Adrenal gland (tissue), 12 donors: ENCODE data around the gene COG6. TPM values are rescaled to one million over a fixed set of nuclear protein-coding genes. Genes with fewer than 3 reads are reported as not detected.

Experiments
- DNase-seq, 7 donors: peaks; one replicate each; pipeline ENCODE4 v3.0.0-alpha.2; 2019 to 2020
- H3K27ac ChIP-seq, 5 donors: fragments of 200-600 bp; sonication (generic) in 4 of 5; 1 replicate in 3 of 5; 2 replicates in 2 of 5; pipeline versions ENCODE4 v1.5.1 to v1.8.0; 2016 to 2020; ENCODE audit warnings: mild to moderate bottlenecking in 1 of 5
- H3K27me3 ChIP-seq: fragments of 200-600 bp; 2 replicates; pipeline ENCODE4 v1.8.0; 2021
- H3K36me3 ChIP-seq, 2 donors: fragments of 200-600 bp; replicated peaks in 1 of 2; 1 replicate in 1 of 2; 2 replicates in 1 of 2; pipeline versions ENCODE4 v1.5.1 to v1.8.0; 2018 to 2022
- H3K4me1 ChIP-seq, 2 donors: fragments of 200-600 bp; replicated peaks in 1 of 2; 1 replicate in 1 of 2; 2 replicates in 1 of 2; pipeline versions ENCODE4 v1.5.1 to v1.8.0; 2018 to 2021
- H3K4me3 ChIP-seq, 4 donors: fragments of 200-600 bp; sonication (generic) in 3 of 4; one replicate each; pipeline ENCODE4 v1.5.1; 2016 to 2018
- H3K9me3 ChIP-seq, 3 donors: fragments of 200-600 bp; sonication (generic) in 1 of 3; replicated peaks in 1 of 3; 1 replicate in 2 of 3; 2 replicates in 1 of 3; pipeline versions ENCODE4 v1.5.1 to v1.8.0; 2016 to 2021
- CTCF ChIP-seq, 6 experiments: fragments of 450-650 bp in 4 of 6; fragments of 200-600 bp in 2 of 6; sonication (generic) in 1 of 6; IDR thresholded peaks; 1 replicate in 5 of 6; 2 replicates in 1 of 6; pipeline versions ENCODE4 v1.5.1 to v1.8.0; 2016 to 2021; ENCODE audit warnings: antibody characterized with exemption in 6 of 6, mild to moderate bottlenecking in 2 of 6, moderate library complexity in 1 of 6
- POLR2A ChIP-seq, 2 donors: fragments of 450-650 bp; IDR thresholded peaks; one replicate each; pipeline ENCODE4 v1.6.1; 2017; ENCODE audit warnings: antibody characterized with exemption in 2 of 2, mild to moderate bottlenecking in 2 of 2, moderate library complexity in 1 of 2
- WGBS, 4 donors: extraction: QIAGEN DNeasy Blood & Tissue Kit in 2 of 4; methylation state at CpG; one replicate each; pipeline versions ENCODE4 v1.1.5 to v1.1.7; 2013 to 2017; 5-methylcytosine and 5-hydroxymethylcytosine counted together
- intact Hi-C, 2 donors: fragments of 100-400 bp; cut with DNase I; formaldehyde crosslinking; loops; one replicate each; pipeline versions ENCODE4 v1.14.1 to v1.15.0; 2022 to 2023
- polyA plus RNA-seq, 3 donors: library from polyadenylated mRNA; stranded (reverse); fragments of 200-250 nt in 2 of 3; fragments of 350-450 nt in 1 of 3; fragmentation: Illumina TruSeq in 1 of 3; extraction: RNeasy Lipid Tissue Mini Kit (QIAGEN cat#74804) in 1 of 3; gene quantifications; one replicate each; pipeline ENCODE4 v1.2.3, GENCODE V29; 2013 to 2014
- total RNA-seq, 9 donors: library from RNA; depleted of rRNA in 4 of 9; stranded (reverse); fragments of >200 nt in 4 of 9; fragments of 120-200 nt in 1 of 9; fragmentation: NEBNext Ultra II Directional in 1 of 9; extraction: Animal tissue kit (Norgen Biotek cat#: 25700) in 1 of 9; gene quantifications; one replicate each; pipeline versions ENCODE4 v1.1.0 to v1.2.4, GENCODE V29; 2013 to 2023
- donor health status: healthy with polysubstance abuse.
- donor health status: Bipolar disorder and iron deficiency.
- donor health status: DM: yes; HTN: yes; CAD: no.
- donor health status: DM: no; HTN: no; CAD: no.
- donor health status: DM: no; HTN: no; CAD: no.
- donor health status: DM: yes; HTN: yes; CAD: no.

COG6 gene
- total and polyA plus RNA-seq, 12 donors = 7.2 to 53.5 (median 31.5) TPM

- Histone ChIP-seq H3K36me3 (no peaks in the 10 kb centered on the region), H3K9me3 (no peaks in the 10 kb centered on the region), H3K4me3 (no peak overlapping the region), H3K4me1 (no peaks in the 10 kb centered on the region), H3K27ac (no peak overlapping the region), H3K27me3 (no peaks in the 10 kb centered on the region)
- intact Hi-C loops = no loop called here
- 66 to 70% (median 67%) methylated on average over 2 of the region's 2 CpGs for WGBS, 4 donors
- DNase-seq = peak in 1 of 7 donors; percentile 25
- TF ChIP-seq CTCF (IDR thresholded peaks at IDR 0.05) = peak in 1 of 6 experiments; percentile 14
- no peak for TF ChIP-seq POLR2A (IDR thresholded peaks at IDR 0.05)
Observed at GRCh38 chr13:39765801-39766463, 110.5 kb downstream of the COG6 start.

- intact Hi-C loops = no loop called here
- Histone ChIP-seq H3K36me3 (no peaks in the 10 kb centered on the region), H3K27ac (no peak overlapping the region), H3K9me3 (no peaks in the 10 kb centered on the region), H3K4me1 (no peaks in the 10 kb centered on the region), H3K4me3 (no peak overlapping the region), H3K27me3 (no peaks in the 10 kb centered on the region)
- TF ChIP-seq POLR2A (IDR thresholded peaks at IDR 0.05) (no peak), CTCF (IDR thresholded peaks at IDR 0.05) (no peak)
- 87 to 92% (median 91%) methylated on average over 2 of the region's 2 CpGs for WGBS, 4 donors
- no peak for DNase-seq
Observed at GRCh38 chr13:39766464-39767158, 111.1 kb downstream of the COG6 start.

- Histone ChIP-seq H3K27me3 (no peaks in the 10 kb centered on the region), H3K4me3 (no peak overlapping the region), H3K27ac (no peak overlapping the region), H3K36me3 (no peaks in the 10 kb centered on the region), H3K9me3 (no peaks in the 10 kb centered on the region), H3K4me1 (no peaks in the 10 kb centered on the region)
- intact Hi-C loops = no loop called here
- TF ChIP-seq CTCF (IDR thresholded peaks at IDR 0.05) (no peak), POLR2A (IDR thresholded peaks at IDR 0.05) (no peak)
- no peak for DNase-seq
- 82 to 93% (median 90%) methylated on average over 3 of the region's 3 CpGs for WGBS, 4 donors
Observed at GRCh38 chr13:39767791-39768517, 112.5 kb downstream of the COG6 start.

- H3K4me1 ChIP-seq = no peaks in the 10 kb centered on the region
- no peaks in the 10 kb centered on the region for H3K27me3 ChIP-seq
- no peak overlapping the region for H3K27ac ChIP-seq
- TF ChIP-seq POLR2A (IDR thresholded peaks at IDR 0.05) (no peak), CTCF (IDR thresholded peaks at IDR 0.05) (no peak)
- no peak for DNase-seq
- H3K4me3 ChIP-seq = no peak overlapping the region
- intact Hi-C loops = no loop called here
- H3K36me3 ChIP-seq = no peaks in the 10 kb centered on the region
- H3K9me3 ChIP-seq = no peaks in the 10 kb centered on the region
Observed at GRCh38 chr13:39768962-39769361, 113.5 kb downstream of the COG6 start.
